Trophoblast cell (in vitro differentiated cells and primary cell): ENCODE results near the gene TADA2B.

Source experiments
- DNase-seq, 2 donors: peaks; one replicate each; pipeline ENCODE4 v3.0.0-alpha.2; 2016
- H2AFZ ChIP-seq: 2 replicates; pipeline ENCODE4 v1.6.1; 2013; ENCODE audit warnings: low read length, moderate library complexity, mild to moderate bottlenecking; ENCODE audit not compliant: insufficient read depth, poor library complexity
- H2AK5ac ChIP-seq: 2 replicates; pipeline ENCODE4 v1.6.1; 2013; ENCODE audit warnings: mild to moderate bottlenecking, low read length
- H2BK120ac ChIP-seq: 2 replicates; pipeline ENCODE4 v1.6.1; 2013; ENCODE audit warnings: low read length, mild to moderate bottlenecking, moderate library complexity; ENCODE audit not compliant: insufficient read depth, poor library complexity
- H2BK12ac ChIP-seq: 2 replicates; pipeline ENCODE4 v1.6.1; 2013; ENCODE audit warnings: mild to moderate bottlenecking, low read length, moderate library complexity
- H2BK5ac ChIP-seq: 2 replicates; pipeline ENCODE4 v1.6.1; 2013; ENCODE audit warnings: low read length, low read depth, moderate library complexity, mild to moderate bottlenecking; ENCODE audit not compliant: poor library complexity
- H3K14ac ChIP-seq: 2 replicates; pipeline ENCODE4 v1.6.1; 2013; ENCODE audit warnings: mild to moderate bottlenecking, low read length
- H3K18ac ChIP-seq: 2 replicates; pipeline ENCODE4 v1.6.1; 2013; ENCODE audit warnings: mild to moderate bottlenecking, low read length
- H3K23ac ChIP-seq: 2 replicates; pipeline ENCODE4 v1.6.1; 2013; ENCODE audit warnings: low read length
- H3K27ac ChIP-seq: 2 replicates; pipeline ENCODE4 v1.5.1; 2013; ENCODE audit warnings: low read depth, mild to moderate bottlenecking, inconsistent platforms, low read length, moderate library complexity
- H3K27me3 ChIP-seq: 2 replicates; pipeline ENCODE4 v1.6.1; 2013; ENCODE audit warnings: inconsistent platforms, mild to moderate bottlenecking, low read length, moderate library complexity; ENCODE audit not compliant: insufficient read depth
- H3K36me3 ChIP-seq, 2 experiments: 1 replicate in 1 of 2; 2 replicates in 1 of 2; pipeline ENCODE4 v1.6.1; 2013; ENCODE audit warnings: low read length in 2 of 2, mild to moderate bottlenecking in 2 of 2, moderate library complexity in 1 of 2; ENCODE audit not compliant: insufficient read depth in 2 of 2, control insufficient read depth in 1 of 2
- H3K4ac ChIP-seq: 2 replicates; pipeline ENCODE4 v1.6.1; 2013; ENCODE audit warnings: low read depth, mild to moderate bottlenecking, low read length, moderate library complexity
- H3K4me1 ChIP-seq, 2 experiments: 1 replicate in 1 of 2; 2 replicates in 1 of 2; pipeline ENCODE4 v1.6.1; 2013; ENCODE audit warnings: low read length in 2 of 2, mild to moderate bottlenecking in 2 of 2, moderate library complexity in 1 of 2; ENCODE audit not compliant: insufficient read depth in 2 of 2, control insufficient read depth in 1 of 2
- H3K4me2 ChIP-seq: 2 replicates; pipeline ENCODE4 v1.6.1; 2013; ENCODE audit warnings: inconsistent platforms, mild to moderate bottlenecking, low read length, moderate library complexity
- H3K4me3 ChIP-seq: 2 replicates; pipeline ENCODE4 v1.5.1; 2013; ENCODE audit warnings: mild to moderate bottlenecking, low read depth, low read length, inconsistent platforms
- H3K79me1 ChIP-seq: one replicate; pipeline ENCODE4 v1.6.1; 2013; ENCODE audit warnings: low read length
- H3K79me2 ChIP-seq: 2 replicates; pipeline ENCODE4 v1.6.1; 2013; ENCODE audit warnings: low read length, mild to moderate bottlenecking; ENCODE audit not compliant: control insufficient read depth, insufficient read depth, poor library complexity
- H3K9ac ChIP-seq: 2 replicates; pipeline ENCODE4 v1.6.1; 2013; ENCODE audit warnings: mild to moderate bottlenecking, low read length
- H3K9me3 ChIP-seq: 2 replicates; pipeline ENCODE4 v1.6.1; 2013; ENCODE audit warnings: low read depth, mild to moderate bottlenecking, control low read depth, inconsistent platforms, low read length; ENCODE audit not compliant: insufficient read depth
- H4K12ac ChIP-seq: 2 replicates; pipeline ENCODE4 v1.6.1; 2013; ENCODE audit warnings: low read depth, mild to moderate bottlenecking, low read length, moderate library complexity
- H4K8ac ChIP-seq: 2 replicates; pipeline ENCODE4 v1.6.1; 2013; ENCODE audit warnings: low read depth, mild to moderate bottlenecking, low read length, moderate library complexity
- H4K91ac ChIP-seq: one replicate; pipeline ENCODE4 v1.6.1; 2013; ENCODE audit warnings: low read depth, mild to moderate bottlenecking, low read length, moderate library complexity
- WGBS: extraction: QIAGEN DNeasy Blood & Tissue Kit; methylation state at CpG from one replicate; pipeline ENCODE4 v1.1.7; 2013; ENCODE audit warnings: missing lambda C conversion rate; ENCODE audit not compliant: insufficient read length, insufficient coverage; ENCODE audit errors: extremely low coverage; 5-methylcytosine and 5-hydroxymethylcytosine counted together

The TADA2B gene

GRCh38 chr4:7015383-7016035 lies 27.7 kb upstream of the TADA2B start:
- no peak overlapping the region for H3K14ac ChIP-seq
- no peak overlapping the region for H4K12ac ChIP-seq
- no peak overlapping the region for H3K23ac ChIP-seq
- H2AK5ac ChIP-seq, result no peak overlapping the region
- H3K9ac ChIP-seq, result no peak overlapping the region
- no peak overlapping the region for H2BK120ac ChIP-seq
- no peaks in the 10 kb centered on the region for H3K27me3 ChIP-seq
- H3K36me3 ChIP-seq, result peaks cover 45 to 51% of the 10 kb centered on the region in 2 experiments
- no peak overlapping the region for H3K4me3 ChIP-seq
- no peaks in the 10 kb centered on the region for H3K79me1 ChIP-seq
- no peak overlapping the region for H4K91ac ChIP-seq
- H3K79me2 ChIP-seq, result no peaks in the 10 kb centered on the region
- H3K4me1 ChIP-seq, result peaks cover 0 to 2% of the 10 kb centered on the region in 2 experiments
- no CpG with 5 or more reads among the region's 12 CpGs for WGBS
- H3K4me2 ChIP-seq, result no peak overlapping the region
- H2BK5ac ChIP-seq, result no peak overlapping the region
- no peak overlapping the region for H3K4ac ChIP-seq
- no peak overlapping the region for H3K18ac ChIP-seq
- H2BK12ac ChIP-seq, result no peak overlapping the region
- H3K27ac ChIP-seq, result no peak overlapping the region
- H2AFZ ChIP-seq, result no peak overlapping the region
- no peak overlapping the region for H4K8ac ChIP-seq
- H3K9me3 ChIP-seq, result no peaks in the 10 kb centered on the region
- no peak for DNase-seq

GRCh38 chr4:7016086-7016485 lies 27.1 kb upstream of the TADA2B start:
- Histone ChIP-seq H3K4me2 (no peak overlapping the region), H3K27me3 (no peaks in the 10 kb centered on the region), H4K8ac (no peak overlapping the region), H2AK5ac (no peak overlapping the region), H2BK5ac (no peak overlapping the region), H3K4me1 (peaks cover 5 to 6% of the 10 kb centered on the region in 2 experiments), H3K27ac (no peak overlapping the region), H3K36me3 (peaks cover 43 to 47% of the 10 kb centered on the region in 2 experiments), H3K4ac (no peak overlapping the region), H2BK12ac (no peak overlapping the region), H3K18ac (no peak overlapping the region), H3K79me1 (no peaks in the 10 kb centered on the region), H4K12ac (no peak overlapping the region), H3K4me3 (no peak overlapping the region), H3K9ac (no peak overlapping the region), H2AFZ (no peak overlapping the region), H3K14ac (no peak overlapping the region), H2BK120ac (no peak overlapping the region), H3K79me2 (no peaks in the 10 kb centered on the region), H4K91ac (no peak overlapping the region), H3K23ac (no peak overlapping the region), H3K9me3 (no peaks in the 10 kb centered on the region)
- DNase-seq, result no peak
- no CpG with 5 or more reads among the region's 11 CpGs for WGBS

GRCh38 chr4:7016512-7016911 lies 26.7 kb upstream of the TADA2B start:
- Histone ChIP-seq H2AFZ (no peak overlapping the region), H3K4me1 (peaks cover 5 to 7% of the 10 kb centered on the region in 2 experiments), H3K9ac (no peak overlapping the region), H3K23ac (no peak overlapping the region), H3K27me3 (no peaks in the 10 kb centered on the region), H2BK120ac (no peak overlapping the region), H2AK5ac (no peak overlapping the region), H4K91ac (no peak overlapping the region), H3K4me2 (no peak overlapping the region), H4K12ac (no peak overlapping the region), H3K27ac (no peak overlapping the region), H3K18ac (no peak overlapping the region), H3K14ac (no peak overlapping the region), H3K4me3 (no peak overlapping the region), H2BK12ac (no peak overlapping the region), H3K79me1 (no peaks in the 10 kb centered on the region), H3K9me3 (no peaks in the 10 kb centered on the region), H2BK5ac (no peak overlapping the region), H3K4ac (no peak overlapping the region), H3K36me3 (peaks cover 40 to 45% of the 10 kb centered on the region in 2 experiments), H3K79me2 (no peaks in the 10 kb centered on the region), H4K8ac (no peak overlapping the region)
- no peak for DNase-seq
- WGBS, result no CpG with 5 or more reads among the region's 6 CpGs

- Histone ChIP-seq H3K4me3 (no peak overlapping the region), H2BK12ac (no peak overlapping the region), H3K79me2 (peaks cover 1% of the 10 kb centered on the region), H3K79me1 (peaks cover 5% of the 10 kb centered on the region), H3K27me3 (no peaks in the 10 kb centered on the region), H3K9me3 (no peaks in the 10 kb centered on the region), H3K36me3 (peaks cover 40 to 45% of the 10 kb centered on the region in 2 experiments), H4K8ac (no peak overlapping the region), H2AFZ (no peak overlapping the region), H3K9ac (no peak overlapping the region), H4K91ac (no peak overlapping the region), H3K18ac (no peak overlapping the region), H3K14ac (no peak overlapping the region), H3K4me1 (peaks cover 12 to 16% of the 10 kb centered on the region in 2 experiments), H2AK5ac (no peak overlapping the region), H3K4me2 (no peak overlapping the region), H3K27ac (no peak overlapping the region), H3K23ac (no peak overlapping the region), H2BK5ac (no peak overlapping the region), H4K12ac (no peak overlapping the region), H3K4ac (no peak overlapping the region), H2BK120ac (no peak overlapping the region)
- WGBS, result no CpG with 5 or more reads among the region's 6 CpGs
- DNase-seq, result no peak
These were observed 25.6 kb upstream of the TADA2B start for GRCh38 chr4:7017446-7018048.
